Measurements from ENCODE around the gene NAA11. TPM values are rescaled to one million over a fixed set of nuclear protein-coding genes. Genes with fewer than 3 reads are reported as not detected.

NAA11 gene
- total RNA-seq, 1 experiment from 2014 or later: not detected

DNA sequence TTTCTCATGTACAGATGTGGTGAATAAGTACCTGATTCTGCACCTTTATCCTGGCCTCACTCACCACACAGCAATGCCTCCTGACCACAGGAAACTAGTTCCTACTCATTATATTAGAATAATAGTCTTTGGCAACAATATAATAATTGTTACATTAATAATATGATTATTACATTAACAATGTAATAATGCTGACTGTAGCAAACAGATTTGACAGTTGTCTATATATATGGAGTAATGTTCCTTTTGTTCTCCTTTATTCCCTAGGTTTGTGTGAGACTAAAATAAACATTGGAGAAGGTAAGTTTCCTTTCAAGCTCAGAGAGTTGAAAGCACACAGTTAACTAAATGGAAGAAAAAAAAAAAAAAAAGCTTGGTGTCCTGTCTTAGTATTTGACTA lies 40.6 kb upstream of the NAA11 start:
- no peak overlapping the region for H2BK15ac ChIP-seq (ENCODE audit: low read depth, low read length)
- H2BK5ac ChIP-seq (ENCODE audit: insufficient read length, low read length): no peak overlapping the region
- no peak overlapping the region for H2BK20ac ChIP-seq (ENCODE audit: low read depth, low read length, poor library complexity, severe bottlenecking)
- H3K36me3 Mint-ChIP-seq (ENCODE audit: insufficient read depth in 1 of 3, low read depth in 3 of 3): no peaks in the 10 kb centered on the region
- no peak overlapping the region for H3K4ac ChIP-seq (ENCODE audit: low read depth, low read length)
- H3K4me3 Mint-ChIP-seq: no peak overlapping the region
- H2BK120ac ChIP-seq (ENCODE audit: low read depth, low read length, poor library complexity, severe bottlenecking): no peak overlapping the region
- no peak overlapping the region for H3K9ac ChIP-seq (ENCODE audit: extremely low read depth, insufficient read length, low read length)
- H4K8ac ChIP-seq (replicated peaks; ENCODE audit: insufficient read length, low read depth, low read length): no peak overlapping the region
- H3K18ac ChIP-seq (ENCODE audit: insufficient read length, low read depth, low read length): no peak overlapping the region
- H3K9me3 ChIP-seq (ENCODE audit: control insufficient read depth, low read depth, low read length): no peaks in the 10 kb centered on the region
- H3K9me3 Mint-ChIP-seq: no peaks in the 10 kb centered on the region
- H4K20me1 ChIP-seq (ENCODE audit: control insufficient read depth, insufficient read depth, insufficient read length): no peaks in the 10 kb centered on the region
- no peak for DNase-seq
- no peaks in the 10 kb centered on the region for H3K79me1 ChIP-seq (ENCODE audit: insufficient read depth, low read depth, low read length, poor library complexity, severe bottlenecking)
- H3K23ac ChIP-seq (ENCODE audit: insufficient read length, low read depth, low read length): no peak overlapping the region
- H4K91ac ChIP-seq (ENCODE audit: insufficient read length, low read depth, low read length): no peak overlapping the region
- no peak overlapping the region for H2AFZ ChIP-seq (ENCODE audit: low read length)
- H3K23me2 ChIP-seq (ENCODE audit: insufficient read length, low read depth, low read length, poor library complexity, severe bottlenecking): no peaks in the 10 kb centered on the region
- H2BK12ac ChIP-seq (ENCODE audit: insufficient read length, low read depth, low read length): no peak overlapping the region
- TF ChIP-seq CTCF (conservative IDR thresholded peaks at IDR 0.05): no peak
- no peaks in the 10 kb centered on the region for H3K27me3 ChIP-seq (ENCODE audit: insufficient read depth, low read length)
- no peak overlapping the region for H3K27ac Mint-ChIP-seq
- no peak overlapping the region for H3K27ac ChIP-seq (ENCODE audit: insufficient read length, low read depth, low read length)
- H3K14ac ChIP-seq (ENCODE audit: insufficient read depth, low read length): no peak overlapping the region
- no peak overlapping the region for H4K5ac ChIP-seq (ENCODE audit: insufficient read length, low read depth, low read length)
- H3K4me2 ChIP-seq (ENCODE audit: insufficient read depth, insufficient read length, low read length): no peak overlapping the region
- H3K4me1 ChIP-seq (ENCODE audit: insufficient read depth, low read length): no peaks in the 10 kb centered on the region
- no peak overlapping the region for H2AK5ac ChIP-seq (ENCODE audit: insufficient read length, low read length)
- H3T11ph ChIP-seq (ENCODE audit: low read length): no peak overlapping the region
- H3K27me3 Mint-ChIP-seq (ENCODE audit: low read depth): no peaks in the 10 kb centered on the region
- no peak overlapping the region for H3K56ac ChIP-seq (ENCODE audit: insufficient read length, low read depth, low read length)
- H3K4me1 Mint-ChIP-seq: no peaks in the 10 kb centered on the region
- H3K79me2 ChIP-seq (ENCODE audit: insufficient read depth, low read length): no peaks in the 10 kb centered on the region

Measured in H9 (cell line).